CD4-positive, alpha-beta memory T cell (primary cell): ENCODE data around the gene GPT2. TPM values are rescaled to one million over a fixed set of nuclear protein-coding genes. Genes with fewer than 3 reads are reported as not detected.

ENCODE experiments used
- CTCF ChIA-PET: fragments of 350-600 bp; sonication (Branson Sonifier 250); formaldehyde crosslinking; loops from one replicate; lab custom pipeline; 2021; ENCODE audit warnings: inconsistent platforms; ENCODE audit not compliant: partially characterized antibody; lab: Charles Lee
- POLR2A ChIA-PET: fragments of 350-600 bp; sonication (Branson Sonifier 250); formaldehyde crosslinking; loops from one replicate; lab custom pipeline; 2021; ENCODE audit not compliant: partially characterized antibody; lab: Charles Lee
- DNase-seq, 5 donors: peaks; one replicate each; pipeline versions ENCODE4 v3.0.0 to v3.0.0-alpha.2; 2020 to 2022; ENCODE audit warnings: mixed read lengths in 1 of 5
- H3K27ac ChIP-seq: one replicate; pipeline ENCODE4 v1.7.0; 2013; ENCODE audit warnings: low read depth, low read length
- H3K27me3 ChIP-seq: 2 replicates; pipeline ENCODE4 v1.7.0; 2013; ENCODE audit warnings: mild to moderate bottlenecking, low read length, moderate library complexity; ENCODE audit not compliant: insufficient read depth
- H3K36me3 ChIP-seq: 2 replicates; pipeline ENCODE4 v1.7.0; 2013; ENCODE audit warnings: mild to moderate bottlenecking, low read length, moderate library complexity; ENCODE audit not compliant: insufficient read depth
- H3K4me1 ChIP-seq: 2 replicates; pipeline ENCODE4 v1.7.0; 2013; ENCODE audit warnings: mild to moderate bottlenecking, low read length, moderate library complexity; ENCODE audit not compliant: insufficient read depth
- H3K4me3 ChIP-seq, 2 donors: one replicate each; pipeline ENCODE4 v1.7.0; 2013; ENCODE audit warnings: low read length in 2 of 2, mild to moderate bottlenecking in 1 of 2
- H3K9me3 ChIP-seq, 2 donors: one replicate each; pipeline ENCODE4 v1.7.0; 2013; ENCODE audit warnings: low read length in 2 of 2, control low read depth in 1 of 2; ENCODE audit not compliant: control insufficient read depth in 1 of 2
- H3K27ac Mint-ChIP-seq, 7 donors: one replicate each; pipeline ENCODE4 v1.8.0; 2020 to 2021; ENCODE audit warnings: mixed read lengths in 7 of 7, mild to moderate bottlenecking in 6 of 7, inconsistent platforms in 3 of 7, moderate library complexity in 3 of 7
- H3K27me3 Mint-ChIP-seq, 2 donors: one replicate each; pipeline ENCODE4 v1.8.0; 2020 to 2021; ENCODE audit warnings: mixed read lengths in 2 of 2
- H3K36me3 Mint-ChIP-seq, 2 donors: one replicate each; pipeline ENCODE4 v1.8.0; 2020 to 2021; ENCODE audit warnings: mixed read lengths in 2 of 2, inconsistent platforms in 1 of 2, mild to moderate bottlenecking in 1 of 2
- H3K4me1 Mint-ChIP-seq, 4 donors: one replicate each; pipeline ENCODE4 v1.8.0; 2020 to 2021; ENCODE audit warnings: mixed read lengths in 4 of 4, mild to moderate bottlenecking in 1 of 4
- H3K4me3 Mint-ChIP-seq, 8 donors: one replicate each; pipeline ENCODE4 v1.8.0; 2020 to 2021; ENCODE audit warnings: mixed read lengths in 8 of 8, mild to moderate bottlenecking in 7 of 8, moderate library complexity in 6 of 8, inconsistent platforms in 3 of 8
- H3K9me3 Mint-ChIP-seq, 8 donors: one replicate each; pipeline ENCODE4 v1.8.0; 2020 to 2021; ENCODE audit warnings: mixed read lengths in 8 of 8, mild to moderate bottlenecking in 5 of 8, inconsistent platforms in 3 of 8, moderate library complexity in 1 of 8
- intact Hi-C: fragments of 100-400 bp; cut with micrococcal nuclease; formaldehyde crosslinking; loops from one replicate; pipeline ENCODE4 v1.15.1; 2023
- polyA plus RNA-seq, 2 donors: library from polyadenylated mRNA; unstranded; fragments of 300-500 nt; fragmentation: Illumina TruSeq; gene quantifications; one replicate each; pipeline ENCODE4 v1.2.3, GENCODE V29; 2021
- total RNA-seq, 2 experiments: library from RNA; stranded (reverse); gene quantifications; one replicate each; pipeline ENCODE4 v1.2.3, GENCODE V29; 2021

GPT2 gene
- total and polyA plus RNA-seq, 4 experiments from 2014 or later = 0.63 to 1.5 (median 1.2) TPM; not detected in 1

DNA sequence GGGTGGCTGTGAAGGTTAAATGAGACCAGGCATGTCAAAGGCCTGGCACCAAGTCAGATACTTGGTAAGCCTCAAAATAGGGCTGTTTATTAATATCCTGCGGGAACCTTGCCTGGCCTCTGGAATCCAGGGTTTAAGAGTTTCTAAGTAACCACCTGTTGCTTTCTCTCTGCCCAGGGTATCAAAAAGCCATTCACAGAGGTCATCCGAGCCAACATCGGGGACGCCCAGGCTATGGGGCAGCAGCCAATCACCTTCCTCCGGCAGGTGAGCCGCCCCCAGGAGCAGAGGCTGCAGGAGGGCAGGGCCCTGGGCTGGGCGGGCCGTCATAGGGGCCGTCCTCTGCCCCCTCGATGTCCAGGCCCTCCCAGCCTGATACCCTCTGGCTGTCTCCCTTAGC is 13.3 kb downstream of the GPT2 start:
- Mint-ChIP-seq H3K36me3 (no peaks in the 10 kb centered on the region), H3K4me1 (no peaks in the 10 kb centered on the region), H3K4me3 (no peak overlapping the region), H3K27me3 (no peaks in the 10 kb centered on the region), H3K9me3 (no peaks in the 10 kb centered on the region), H3K27ac (no peak overlapping the region)
- H3K36me3 ChIP-seq = no peaks in the 10 kb centered on the region
- H3K4me1 ChIP-seq = no peaks in the 10 kb centered on the region
- intact Hi-C loops = no loop called here
- no peak for DNase-seq
- H3K27ac ChIP-seq = no peak overlapping the region
- CTCF ChIA-PET = no interaction called here
- no peak overlapping the region for H3K4me3 ChIP-seq
- POLR2A ChIA-PET = no interaction called here
- H3K27me3 ChIP-seq = no peaks in the 10 kb centered on the region
- no peaks in the 10 kb centered on the region for H3K9me3 ChIP-seq

DNA sequence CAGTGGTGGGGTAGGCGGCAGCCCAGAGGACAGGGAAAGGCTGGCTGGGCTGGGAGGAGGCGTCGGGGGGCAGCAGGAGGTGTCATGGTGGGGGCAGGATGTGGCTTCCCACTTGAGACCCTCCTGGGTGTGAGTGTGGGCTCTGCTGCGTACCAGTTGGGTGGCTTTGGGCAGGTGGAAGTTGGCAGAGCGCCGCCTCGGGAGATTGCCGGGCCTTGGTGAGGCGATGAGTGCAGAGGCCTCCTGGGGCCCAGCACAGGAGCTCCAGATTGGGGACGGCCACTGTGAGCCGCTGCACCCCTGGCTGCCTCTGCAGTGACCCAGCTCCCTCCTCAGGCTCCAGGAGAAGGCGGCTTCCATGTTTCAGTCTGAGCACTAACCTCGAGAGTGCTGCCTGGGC is 13.8 kb downstream of the GPT2 start:
- no peaks in the 10 kb centered on the region for H3K4me1 Mint-ChIP-seq
- ChIA-PET POLR2A (no interaction called here), CTCF (no interaction called here)
- Histone ChIP-seq H3K9me3 (no peaks in the 10 kb centered on the region), H3K4me3 (no peak overlapping the region), H3K27ac (no peak overlapping the region), H3K36me3 (no peaks in the 10 kb centered on the region), H3K4me1 (no peaks in the 10 kb centered on the region), H3K27me3 (no peaks in the 10 kb centered on the region)
- intact Hi-C loops = no loop called here
- no peaks in the 10 kb centered on the region for H3K9me3 Mint-ChIP-seq
- no peaks in the 10 kb centered on the region for H3K27me3 Mint-ChIP-seq
- no peak overlapping the region for H3K27ac Mint-ChIP-seq
- H3K36me3 Mint-ChIP-seq = no peaks in the 10 kb centered on the region
- H3K4me3 Mint-ChIP-seq = no peak overlapping the region
- no peak for DNase-seq

DNA sequence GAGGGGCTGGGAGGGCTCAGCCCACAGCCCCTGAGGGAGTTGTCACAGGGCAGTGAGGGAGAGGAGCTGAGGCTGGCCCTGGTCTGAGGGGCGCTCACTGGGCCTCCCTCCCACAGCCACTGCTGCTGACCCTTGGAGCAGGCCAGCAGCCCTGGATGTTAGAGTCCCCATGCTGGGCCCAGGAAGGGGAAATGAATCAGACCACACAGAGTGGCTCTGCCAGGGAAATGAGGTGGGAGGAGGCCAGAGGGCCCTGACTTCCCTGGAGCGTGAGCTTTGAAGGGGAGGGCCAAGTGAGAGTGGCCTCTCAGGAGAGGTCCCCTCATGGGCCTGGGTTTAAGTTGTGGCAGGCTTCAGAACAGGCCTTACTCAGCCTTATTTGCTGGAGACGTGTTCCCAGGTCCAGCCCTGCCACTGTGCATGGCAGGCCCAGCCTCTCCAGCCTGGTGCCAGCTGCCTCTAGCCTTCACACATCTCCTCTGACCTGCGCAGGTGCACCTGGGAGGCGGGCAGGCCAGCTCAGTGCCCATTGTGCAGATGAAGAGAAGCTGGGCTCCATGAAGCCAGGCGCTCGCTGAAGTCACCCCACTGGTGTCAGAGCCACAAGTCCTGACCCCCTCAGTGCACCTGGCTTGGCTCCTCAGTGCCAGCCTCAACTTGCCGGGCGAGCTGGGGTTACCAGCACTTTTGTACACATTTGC is 15.4 kb downstream of the GPT2 start:
- H3K36me3 ChIP-seq = no peaks in the 10 kb centered on the region
- Mint-ChIP-seq H3K27ac (no peak overlapping the region), H3K36me3 (no peaks in the 10 kb centered on the region), H3K27me3 (no peaks in the 10 kb centered on the region), H3K4me3 (no peak overlapping the region), H3K4me1 (no peaks in the 10 kb centered on the region), H3K9me3 (no peaks in the 10 kb centered on the region)
- no peak overlapping the region for H3K27ac ChIP-seq
- H3K4me1 ChIP-seq = no peaks in the 10 kb centered on the region
- H3K4me3 ChIP-seq = no peak overlapping the region
- ChIA-PET POLR2A (no interaction called here), CTCF (interaction anchor here (1.2 to 1.7 kb wide), 2 partner anchors 9 to 48 kb away, joined by 4 to 5 read pairs; no protein-coding TSS in a partner anchor)
- intact Hi-C loops = no loop called here
- H3K9me3 ChIP-seq = no peaks in the 10 kb centered on the region
- no peak for DNase-seq
- H3K27me3 ChIP-seq = no peaks in the 10 kb centered on the region

DNA sequence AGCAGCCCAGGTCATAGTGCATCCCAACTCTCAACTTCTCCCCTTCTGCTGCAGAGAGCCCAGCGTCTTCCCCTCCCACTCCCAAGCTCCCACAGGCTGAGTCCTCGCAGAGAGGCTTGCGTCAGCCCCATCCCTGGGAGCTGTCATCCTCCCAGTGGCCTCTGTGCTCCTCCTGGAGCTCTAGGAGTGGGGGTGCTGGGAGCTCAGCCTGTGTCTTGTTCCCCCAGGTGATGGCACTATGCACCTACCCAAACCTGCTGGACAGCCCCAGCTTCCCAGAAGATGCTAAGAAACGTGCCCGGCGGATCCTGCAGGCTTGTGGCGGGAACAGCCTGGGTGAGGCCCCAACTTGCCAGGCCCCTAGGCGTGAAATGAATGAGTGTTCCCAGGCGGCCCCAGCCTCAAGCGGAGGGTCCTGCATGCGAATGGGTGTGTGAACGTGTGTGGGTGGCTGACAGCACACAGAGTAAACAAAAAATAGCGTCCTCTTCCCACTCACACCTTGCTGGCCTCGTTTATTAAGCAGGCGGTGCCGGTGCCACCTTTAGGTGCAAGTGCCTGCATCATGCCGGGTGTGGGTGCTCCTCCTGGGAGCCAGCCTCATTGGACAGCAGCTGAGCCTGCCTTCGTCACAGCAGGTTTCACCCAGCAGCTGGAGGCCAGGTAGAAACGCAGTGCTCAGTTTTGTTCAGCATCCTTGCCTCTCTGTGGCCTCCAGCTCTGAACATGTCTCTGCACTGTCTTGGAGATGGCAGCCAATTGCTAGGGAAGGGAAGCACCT is 16.5 kb downstream of the GPT2 start:
- ChIA-PET CTCF (interaction anchor here (0.7 to 1.7 kb wide), 4 partner anchors 8 to 49 kb away, joined by 4 to 5 read pairs (median 4); no protein-coding TSS in a partner anchor), POLR2A (no interaction called here)
- Mint-ChIP-seq H3K4me3 (no peak overlapping the region), H3K9me3 (no peaks in the 10 kb centered on the region), H3K27me3 (no peaks in the 10 kb centered on the region), H3K36me3 (no peaks in the 10 kb centered on the region), H3K27ac (peak overlapping the region in 1 of 7 donors; percentile 24), H3K4me1 (no peaks in the 10 kb centered on the region)
- H3K4me3 ChIP-seq = no peak overlapping the region
- no peak for DNase-seq
- no peaks in the 10 kb centered on the region for H3K36me3 ChIP-seq
- H3K27ac ChIP-seq = no peak overlapping the region
- no peaks in the 10 kb centered on the region for H3K9me3 ChIP-seq
- H3K4me1 ChIP-seq = no peaks in the 10 kb centered on the region
- no peaks in the 10 kb centered on the region for H3K27me3 ChIP-seq
- intact Hi-C loops = no loop called here

DNA sequence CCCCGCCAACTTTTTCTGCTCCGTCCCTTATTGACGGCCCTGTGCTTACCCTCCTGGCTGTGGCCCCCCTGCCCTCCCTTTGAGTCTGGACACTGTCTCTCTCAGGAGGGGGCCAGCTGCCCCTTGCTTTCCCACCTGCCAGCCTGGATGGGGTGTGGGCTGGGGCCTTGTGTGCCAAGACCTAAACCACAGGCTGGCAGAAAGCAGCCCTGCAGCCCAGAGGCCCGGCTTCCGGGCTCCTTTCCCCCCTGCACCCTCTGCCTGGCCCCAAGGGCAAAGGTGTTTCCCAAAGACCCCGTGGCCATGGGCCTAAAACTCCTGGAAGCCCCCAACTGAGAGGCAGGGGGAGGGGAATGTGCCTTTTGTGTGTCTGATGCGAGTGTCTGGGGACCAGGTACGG is 17.5 kb downstream of the GPT2 start:
- no peaks in the 10 kb centered on the region for H3K27me3 ChIP-seq
- no peak for DNase-seq
- H3K27ac ChIP-seq = no peak overlapping the region
- Mint-ChIP-seq H3K9me3 (no peaks in the 10 kb centered on the region), H3K27me3 (no peaks in the 10 kb centered on the region), H3K4me3 (no peak overlapping the region), H3K4me1 (no peaks in the 10 kb centered on the region), H3K27ac (no peak overlapping the region), H3K36me3 (no peaks in the 10 kb centered on the region)
- CTCF ChIA-PET = interaction anchor here (0.7 to 0.8 kb wide), 2 partner anchors 8 to 47 kb away, joined by 4 read pairs; no protein-coding TSS in a partner anchor
- no peaks in the 10 kb centered on the region for H3K36me3 ChIP-seq
- H3K9me3 ChIP-seq = no peaks in the 10 kb centered on the region
- intact Hi-C loops = no loop called here
- POLR2A ChIA-PET = no interaction called here
- no peaks in the 10 kb centered on the region for H3K4me1 ChIP-seq
- H3K4me3 ChIP-seq = no peak overlapping the region

DNA sequence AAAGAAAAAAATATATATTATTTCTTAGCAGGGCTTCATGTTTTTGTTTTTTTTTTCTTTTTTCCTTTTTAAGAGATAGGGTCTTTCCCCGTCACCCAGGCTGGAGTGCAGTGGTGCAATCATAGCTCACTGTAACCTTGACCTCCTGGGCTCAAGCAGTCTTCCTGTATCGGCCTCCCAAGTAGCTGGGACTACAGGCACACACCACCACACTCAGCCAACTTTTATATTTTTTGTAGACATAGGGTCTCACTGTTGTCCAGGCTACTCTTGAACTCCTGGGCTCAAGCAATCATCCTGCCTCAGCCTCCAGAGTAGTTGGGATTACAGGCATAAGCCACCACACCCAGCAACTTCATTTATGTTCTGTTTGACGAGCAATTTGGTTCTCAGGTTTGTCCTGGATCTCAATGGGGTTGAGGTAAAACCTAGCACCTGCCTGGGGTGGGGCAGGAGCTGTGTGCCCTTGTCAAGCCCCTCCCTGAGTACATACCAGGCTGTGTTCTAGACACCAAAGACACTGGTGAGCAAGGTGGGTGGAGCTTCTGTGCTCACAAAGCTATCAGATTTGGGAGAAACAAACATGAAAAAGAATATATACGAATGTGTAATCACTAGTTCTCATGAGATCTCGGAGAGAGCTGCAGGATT is 19.2 kb downstream of the GPT2 start:
- DNase-seq = no peak
- Histone ChIP-seq H3K4me1 (no peaks in the 10 kb centered on the region), H3K27ac (no peak overlapping the region), H3K9me3 (no peaks in the 10 kb centered on the region), H3K4me3 (no peak overlapping the region), H3K36me3 (no peaks in the 10 kb centered on the region), H3K27me3 (no peaks in the 10 kb centered on the region)
- POLR2A ChIA-PET = no interaction called here
- Mint-ChIP-seq H3K9me3 (no peaks in the 10 kb centered on the region), H3K36me3 (no peaks in the 10 kb centered on the region), H3K4me1 (no peaks in the 10 kb centered on the region), H3K27me3 (no peaks in the 10 kb centered on the region), H3K4me3 (no peak overlapping the region), H3K27ac (peak overlapping the region in 2 of 7 donors; percentile 17)
- CTCF ChIA-PET = interaction anchor here (1.0 to 9.3 kb wide), 5 partner anchors 10 to 229 kb away, joined by 3 to 87 read pairs (median 4); no protein-coding TSS in a partner anchor
- intact Hi-C loops = no loop called here

DNA sequence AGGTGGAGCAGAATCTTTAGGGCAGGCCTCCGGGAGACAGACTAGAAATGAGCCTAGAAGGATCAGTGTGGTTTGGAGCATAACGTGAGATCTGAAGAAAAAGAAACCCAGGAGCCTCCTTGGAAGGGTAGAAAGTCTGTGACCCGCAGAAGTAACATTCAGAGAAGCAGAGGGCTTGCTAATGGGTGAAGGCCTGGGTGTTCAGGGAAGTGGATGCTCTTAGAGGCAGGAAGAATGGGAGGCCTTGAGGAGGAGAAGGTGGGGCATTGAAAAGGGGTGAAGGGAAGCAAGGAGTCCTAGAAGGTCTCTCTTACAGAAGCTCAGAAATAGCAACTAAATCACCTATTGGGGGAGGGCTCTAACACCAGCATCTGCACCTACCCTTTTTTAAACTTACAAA is 20.3 kb downstream of the GPT2 start:
- no peaks in the 10 kb centered on the region for H3K36me3 Mint-ChIP-seq
- peak overlapping the region in 1 of 7 donors; percentile 69 for H3K27ac Mint-ChIP-seq
- H3K27ac ChIP-seq = no peak overlapping the region
- intact Hi-C loops = no loop called here
- H3K4me3 Mint-ChIP-seq = no peak overlapping the region
- ChIA-PET POLR2A (no interaction called here), CTCF (interaction anchor here (0.6 to 9.3 kb wide), 4 partner anchors 9 to 230 kb away, joined by 3 to 87 read pairs (median 4); no protein-coding TSS in a partner anchor)
- no peak for DNase-seq
- peaks cover 0 to 5% (median under 1%) of the 10 kb centered on the region in 4 donors for H3K4me1 Mint-ChIP-seq
- H3K4me3 ChIP-seq = no peak overlapping the region
- H3K9me3 ChIP-seq = no peaks in the 10 kb centered on the region
- no peaks in the 10 kb centered on the region for H3K9me3 Mint-ChIP-seq
- no peaks in the 10 kb centered on the region for H3K4me1 ChIP-seq
- no peaks in the 10 kb centered on the region for H3K36me3 ChIP-seq
- H3K27me3 Mint-ChIP-seq = no peaks in the 10 kb centered on the region
- no peaks in the 10 kb centered on the region for H3K27me3 ChIP-seq
